Gastroesophageal sphincter (tissue), 4 donors: ENCODE results near the gene KCNK4. TPM values are rescaled to one million over a fixed set of nuclear protein-coding genes. Genes with fewer than 3 reads are reported as not detected.

Source experiments
- ATAC-seq: fragments of 150-250 bp; one replicate; pipeline ENCODE4 v1.9.1; 2016; ENCODE audit warnings: mild to moderate bottlenecking, moderate library complexity
- H3K27ac ChIP-seq, 4 donors: fragments of 200-600 bp; sonication (generic) in 3 of 4; 1 replicate in 3 of 4; 2 replicates in 1 of 4; pipeline ENCODE4 v1.5.1; 2016 to 2019
- H3K27me3 ChIP-seq: fragments of 200-600 bp; sonication (generic); one replicate; pipeline ENCODE4 v1.5.1; 2019
- H3K36me3 ChIP-seq, 2 donors: fragments of 200-600 bp; sonication (generic); one replicate each; pipeline ENCODE4 v1.5.1; 2019; ENCODE audit warnings: control low read depth in 1 of 2
- H3K4me1 ChIP-seq, 3 donors: fragments of 200-600 bp; sonication (generic); 1 replicate in 2 of 3; 2 replicates in 1 of 3; pipeline ENCODE4 v1.5.1; 2016 to 2019; ENCODE audit warnings: control low read depth in 2 of 3
- H3K4me3 ChIP-seq, 2 donors: fragments of 200-600 bp; sonication (generic); one replicate each; pipeline ENCODE4 v1.5.1; 2019; ENCODE audit warnings: mild to moderate bottlenecking in 1 of 2, moderate library complexity in 1 of 2
- H3K9me3 ChIP-seq, 3 donors: fragments of 200-600 bp; sonication (generic); one replicate each; pipeline ENCODE4 v1.5.1; 2017 to 2019; ENCODE audit warnings: control low read depth in 2 of 3
- CTCF ChIP-seq, 4 experiments: fragments of 200-600 bp in 2 of 4; fragments of 450-650 bp in 2 of 4; sonication (generic) in 1 of 4; IDR thresholded peaks; one replicate each; pipeline ENCODE4 v1.5.1; 2017 to 2019; ENCODE audit warnings: antibody characterized with exemption in 4 of 4, mild to moderate bottlenecking in 2 of 4, moderate library complexity in 2 of 4
- EP300 ChIP-seq: sonication (generic); formaldehyde crosslinking; IDR thresholded peaks from one replicate; pipeline ENCODE4 v1.6.1; 2017; ENCODE audit warnings: antibody characterized with exemption, mild to moderate bottlenecking
- POLR2A ChIP-seq, 2 donors: fragments of 450-650 bp; IDR thresholded peaks; one replicate each; pipeline ENCODE4 v1.6.1; 2017; ENCODE audit warnings: antibody characterized with exemption in 2 of 2, mild to moderate bottlenecking in 2 of 2, moderate library complexity in 1 of 2
- POLR2AphosphoS5 ChIP-seq: sonication (generic); formaldehyde crosslinking; IDR thresholded peaks from one replicate; pipeline ENCODE4 v1.6.1; 2017; ENCODE audit warnings: antibody characterized with exemption
- WGBS, 2 donors: methylation state at CpG; one replicate each; pipeline ENCODE4 v1.1.5; 2018; ENCODE audit warnings: low coverage in 1 of 2; 5-methylcytosine and 5-hydroxymethylcytosine counted together
- total RNA-seq, 4 donors: library from RNA; depleted of rRNA; stranded (reverse); fragments of >200 nt; gene quantifications; one replicate each; pipeline ENCODE4 v1.1.0, GENCODE V29; 2016

KCNK4 gene
- total RNA-seq, 4 donors from 2014 or later, result 0.31 TPM; not detected in 3

- no peak for ATAC-seq
- Histone ChIP-seq H3K36me3 (peaks cover 0 to 52% of the 10 kb centered on the region in 2 donors), H3K9me3 (no peaks in the 10 kb centered on the region), H3K4me3 (peak overlapping the region; percentile 44 to 89), H3K27ac (peak overlapping the region; percentile 78 to 97 (median 96)), H3K4me1 (peaks cover 0 to 59% (median 14%) of the 10 kb centered on the region in 3 donors), H3K27me3 (no peaks in the 10 kb centered on the region)
- WGBS, 2 donors, result 14 to 26% methylated on average over 6 to 8 of the region's 32 CpGs
- no peak for TF ChIP-seq POLR2A (IDR thresholded peaks at IDR 0.05)
- no peak for TF ChIP-seq EP300
- TF ChIP-seq CTCF (IDR thresholded peaks at IDR 0.05), result no peak
- no peak for TF ChIP-seq POLR2AphosphoS5
Observed at GRCh38 chr11:64316672-64317324, 25.7 kb downstream of the KCNK4 start.

GRCh38 chr11:64317325-64317960 is 26.3 kb downstream of the KCNK4 start, which contains the start of gene TRMT112:
TSS of gene TRMT112 (minus strand) at chr11:64317559. CDS start at chr11:64317526, 33 bp downstream.
- TF ChIP-seq POLR2AphosphoS5 (peak; percentile 95), CTCF (IDR thresholded peaks at IDR 0.05) (no peak), POLR2A (IDR thresholded peaks at IDR 0.05) (peak; percentile 80 to 84), EP300 (no peak)
- peak; percentile 89 for ATAC-seq
- H3K4me3 ChIP-seq, result peak within 1 kb of the TSS; percentile 44 to 89
- WGBS, 2 donors, result 0 to 2% methylated on average over 1 to 11 of the region's 43 CpGs
- no peaks in the 10 kb centered on the region for H3K9me3 ChIP-seq
- H3K27me3 ChIP-seq, result no peaks in the 10 kb centered on the region
- peaks cover 0 to 56% (median 14%) of the 10 kb centered on the region in 3 donors for H3K4me1 ChIP-seq
- peak within 1 kb of the TSS; percentile 78 to 97 (median 96) for H3K27ac ChIP-seq
- H3K36me3 ChIP-seq, result peaks cover 0 to 58% of the 10 kb centered on the region in 2 donors

DNA sequence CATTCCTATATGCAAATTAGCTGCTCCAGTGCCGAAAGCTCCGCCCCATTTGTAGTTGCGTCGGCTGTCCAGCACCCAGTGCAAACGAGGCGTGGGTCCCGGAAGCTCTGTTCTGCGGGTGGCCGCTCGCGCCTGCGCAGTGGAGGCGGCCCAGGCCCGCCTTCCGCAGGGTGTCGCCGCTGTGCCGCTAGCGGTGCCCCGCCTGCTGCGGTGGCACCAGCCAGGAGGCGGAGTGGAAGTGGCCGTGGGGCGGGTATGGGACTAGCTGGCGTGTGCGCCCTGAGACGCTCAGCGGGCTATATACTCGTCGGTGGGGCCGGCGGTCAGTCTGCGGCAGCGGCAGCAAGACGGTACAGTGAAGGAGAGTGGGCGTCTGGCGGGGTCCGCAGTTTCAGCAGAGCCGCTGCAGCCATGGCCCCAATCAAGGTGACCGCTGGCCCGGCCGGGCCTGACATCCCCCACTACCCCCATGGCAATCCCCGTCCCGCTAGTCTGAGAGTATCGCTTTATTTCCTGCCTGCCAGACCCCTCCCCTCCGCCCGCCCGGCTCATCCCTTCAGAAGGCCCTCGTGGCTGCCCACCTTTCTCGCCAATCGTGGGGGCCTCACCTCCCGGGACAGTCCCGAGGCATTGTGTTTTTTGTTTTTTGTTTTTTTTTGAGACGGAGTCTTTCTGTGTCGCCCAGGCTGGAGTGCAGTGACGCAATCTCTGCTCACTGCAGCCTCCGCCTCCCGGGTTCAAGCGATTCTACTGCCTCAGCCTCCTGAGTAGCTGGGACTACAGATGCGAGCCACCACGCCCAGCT is 27.1 kb downstream of the KCNK4 start, which contains the start of gene PRDX5:
PRDX5 (plus strand) TSS at position 161 of the 805 bp plus-strand sequence; CDS start at position 256, 95 bp downstream.
- ATAC-seq, result peak; percentile 93
- Histone ChIP-seq H3K27ac (peak within 1 kb of the TSS; percentile 78 to 97 (median 96)), H3K9me3 (no peaks in the 10 kb centered on the region), H3K4me1 (peaks cover 0 to 49% (median 14%) of the 10 kb centered on the region in 3 donors), H3K27me3 (no peaks in the 10 kb centered on the region), H3K4me3 (peak within 1 kb of the TSS; percentile 44 to 89), H3K36me3 (peaks cover 0 to 65% of the 10 kb centered on the region in 2 donors)
- TF ChIP-seq POLR2AphosphoS5 (peak; percentile 87), EP300 (no peak), POLR2A (IDR thresholded peaks at IDR 0.05) (peak; percentile 83 to 86), CTCF (IDR thresholded peaks at IDR 0.05) (peak in 3 of 4 experiments; percentile 42 to 74 (median 49))
- WGBS, 2 donors, result 0% methylated on average over 6 to 15 of the region's 61 CpGs

- Histone ChIP-seq H3K27ac (peak overlapping the region; percentile 78 to 97 (median 96)), H3K36me3 (peaks cover 0 to 57% of the 10 kb centered on the region in 2 donors), H3K4me1 (peaks cover 0 to 40% (median 14%) of the 10 kb centered on the region in 3 donors), H3K27me3 (no peaks in the 10 kb centered on the region), H3K4me3 (peak overlapping the region; percentile 44 to 89), H3K9me3 (no peaks in the 10 kb centered on the region)
- TF ChIP-seq POLR2A (IDR thresholded peaks at IDR 0.05), result no peak
- no peak for TF ChIP-seq CTCF (IDR thresholded peaks at IDR 0.05)
- TF ChIP-seq EP300, result no peak
- TF ChIP-seq POLR2AphosphoS5, result no peak
- no peak for ATAC-seq
- 8 to 25% methylated on average over 9 to 10 of the region's 19 CpGs for WGBS, 2 donors
Observed at GRCh38 chr11:64318766-64319761, 28.0 kb downstream of the KCNK4 start.
